H1 (cell line): ENCODE measurements around the gene BSCL2. TPM values are rescaled to one million over a fixed set of nuclear protein-coding genes. Genes with fewer than 3 reads are reported as not detected.

Experiments used
- KDM5A ChIP-seq: fragments of 200-600 bp; IDR thresholded peaks from 2 replicates; pipeline ENCODE4 v1.7.1; 2012; ENCODE audit warnings: mild to moderate bottlenecking, low read length, inconsistent platforms, mixed read lengths
- POLR2A ChIP-seq, 2 experiments: IDR thresholded peaks; 1 replicate in 1 of 2; 2 replicates in 1 of 2; pipeline ENCODE4 v1.6.1; 2011; ENCODE audit warnings: low read depth in 2 of 2, low read length in 2 of 2, mild to moderate bottlenecking in 2 of 2; ENCODE audit errors: control extremely low read depth in 1 of 2
- POLR2AphosphoS5 ChIP-seq: IDR thresholded peaks from 2 replicates; pipeline ENCODE4 v1.6.1; 2011; ENCODE audit warnings: low read depth, low read length
- SIX5 ChIP-seq: IDR thresholded peaks from 2 replicates; pipeline ENCODE4 v1.6.1; 2011; ENCODE audit warnings: mild to moderate bottlenecking, low read depth, low read length
- TCF12 ChIP-seq: IDR thresholded peaks from 2 replicates; pipeline ENCODE4 v1.6.1; 2011; ENCODE audit warnings: low read depth, mild to moderate bottlenecking, low read length
- polyA plus RNA-seq, 7 experiments: library from polyadenylated mRNA; depleted of rRNA in 3 of 7; stranded (reverse) in 5 of 7; unstranded in 2 of 7; fragments of >200 nt in 5 of 7; fragments of 200-250 nt in 2 of 7; gene quantifications; 1 replicate in 5 of 7; 2 replicates in 1 of 7; 4 replicates in 1 of 7; pipeline versions ENCODE4 v1.2.1 to v1.2.3, GENCODE V29; 2011 to 2013; ENCODE audit warnings: missing spikeins in 2 of 7, mixed read lengths in 2 of 7
- small RNA-seq: library from polyadenylated mRNA; stranded (forward); fragments of <200 nt; extraction: miRNeasy Mini kit (QIAGEN cat#:217004); gene quantifications from one replicate; pipeline ENCODE3, GENCODE V24; 2013; ENCODE audit not compliant: insufficient read depth
- total RNA-seq: library from RNA; stranded (reverse); fragmentation: NEBNext Ultra II Directional; extraction: Animal tissue kit (Norgen Biotek cat#: 25700); gene quantifications from 2 replicates; pipeline ENCODE4 v1.2.1, GENCODE V29; 2021

The BSCL2 gene
- total and polyA plus RNA-seq, 2 of the 8 experiments (the other 6 are each of a cell fraction or from before 2014, with no cell fraction given) = 59.5 to 264 TPM

GRCh38 chr11:62644220-62644619 lies 63.0 kb downstream of the BSCL2 start (continued):
- no peak for TF ChIP-seq SIX5
- TF ChIP-seq TCF12 = no peak
- TF ChIP-seq POLR2A (IDR thresholded peaks at IDR 0.05; ENCODE audit: control extremely low read depth in 1 of 2, low read depth in 2 of 2, low read length in 2 of 2) = no peak
- no peak for TF ChIP-seq POLR2AphosphoS5
- no peak for TF ChIP-seq KDM5A

Small RNA genes within 50 kb of the gene (small RNA-seq; reads per million reads assigned to genes)
- not detected for gene SNORA57

Other genes with a start within 250 kb of the BSCL2 start
- gene AHNAK, start 160.6 kb downstream of the BSCL2 start, total RNA-seq = 5.8 and 6.7 TPM in 2 replicates
- 2.0 and 2.5 TPM in 2 replicates for gene AHNAK, start 160.6 kb downstream of the BSCL2 start, polyA plus RNA-seq (2011; rRNA removed)
- gene EEF1G, start 133.5 kb downstream of the BSCL2 start, total RNA-seq = 1,622 and 1,627 TPM in 2 replicates
- gene EEF1G, start 133.5 kb downstream of the BSCL2 start, polyA plus RNA-seq (2011; rRNA removed) = 1,996 and 2,000 TPM in 2 replicates
- gene TUT1, start 115.9 kb downstream of the BSCL2 start, total RNA-seq = 24.6 and 31.5 TPM in 2 replicates
- gene TUT1, start 115.9 kb downstream of the BSCL2 start, polyA plus RNA-seq (2011; rRNA removed) = 17.8 and 26.2 TPM in 2 replicates
- gene MTA2, start 105.6 kb downstream of the BSCL2 start, total RNA-seq = 114 and 117 TPM in 2 replicates
- gene MTA2, start 105.6 kb downstream of the BSCL2 start, polyA plus RNA-seq (2011; rRNA removed) = 25.7 and 32.2 TPM in 2 replicates
- 29.9 and 31.2 TPM in 2 replicates for gene EML3, start 94.6 kb downstream of the BSCL2 start, total RNA-seq
- 19.2 and 30.1 TPM in 2 replicates for gene EML3, start 94.6 kb downstream of the BSCL2 start, polyA plus RNA-seq (2011; rRNA removed)
- gene ROM1, start 94.2 kb downstream of the BSCL2 start, total RNA-seq = 0.55 and 2.2 TPM in 2 replicates
- gene ROM1, start 94.2 kb downstream of the BSCL2 start, polyA plus RNA-seq (2011; rRNA removed) = 0.86 and 0.91 TPM in 2 replicates
- 28.0 and 34.5 TPM in 2 replicates for gene B3GAT3, start 85.4 kb downstream of the BSCL2 start, total RNA-seq
- 39.0 and 57.7 TPM in 2 replicates for gene B3GAT3, start 85.4 kb downstream of the BSCL2 start, polyA plus RNA-seq (2011; rRNA removed)
- 326 and 330 TPM in 2 replicates for gene GANAB, start 60.8 kb downstream of the BSCL2 start, total RNA-seq
- 289 and 297 TPM in 2 replicates for gene GANAB, start 60.8 kb downstream of the BSCL2 start, polyA plus RNA-seq (2011; rRNA removed)
- 29.3 and 30.1 TPM in 2 replicates for gene INTS5, start 54.1 kb downstream of the BSCL2 start, total RNA-seq
- 23.6 and 30.3 TPM in 2 replicates for gene INTS5, start 54.1 kb downstream of the BSCL2 start, polyA plus RNA-seq (2011; rRNA removed)
- 171 and 173 TPM in 2 replicates for gene C11orf98, start 42.2 kb downstream of the BSCL2 start, total RNA-seq
- gene C11orf98, start 42.2 kb downstream of the BSCL2 start, polyA plus RNA-seq (2011; rRNA removed) = 68.0 and 72.1 TPM in 2 replicates
- gene CSKMT, start 42.1 kb downstream of the BSCL2 start, total RNA-seq = 66.1 and 67.8 TPM in 2 replicates
- gene CSKMT, start 42.1 kb downstream of the BSCL2 start, polyA plus RNA-seq (2011; rRNA removed) = 12.0 and 26.4 TPM in 2 replicates
- gene UQCC3, start 35.8 kb downstream of the BSCL2 start, total RNA-seq = 14.2 and 15.2 TPM in 2 replicates
- 15.7 and 27.9 TPM in 2 replicates for gene UQCC3, start 35.8 kb downstream of the BSCL2 start, polyA plus RNA-seq (2011; rRNA removed)
- gene LBHD1, start 35.2 kb downstream of the BSCL2 start, total RNA-seq = 3.6 and 5.2 TPM in 2 replicates
- gene LBHD1, start 35.2 kb downstream of the BSCL2 start, polyA plus RNA-seq (2011; rRNA removed) = 2.3 and 2.8 TPM in 2 replicates
- 104 and 114 TPM in 2 replicates for gene UBXN1, start 28.4 kb downstream of the BSCL2 start, total RNA-seq
- gene UBXN1, start 28.4 kb downstream of the BSCL2 start, polyA plus RNA-seq (2011; rRNA removed) = 78.6 and 126 TPM in 2 replicates
- 0.26 TPM in 1 of 2 replicates, not detected in the other for gene LRRN4CL, start 17.9 kb downstream of the BSCL2 start, total RNA-seq
- gene LRRN4CL, start 17.9 kb downstream of the BSCL2 start, polyA plus RNA-seq (2011; rRNA removed) = 0.03 and 0.05 TPM in 2 replicates
- gene GNG3, start 252 bp upstream of the BSCL2 start, total RNA-seq = 4.9 and 6.4 TPM in 2 replicates
- 10.9 and 12.1 TPM in 2 replicates for gene GNG3, start 252 bp upstream of the BSCL2 start, polyA plus RNA-seq (2011; rRNA removed)
- gene HNRNPUL2, start 20.0 kb upstream of the BSCL2 start, total RNA-seq = 44.3 and 46.4 TPM in 2 replicates
- 12.7 and 14.9 TPM in 2 replicates for gene HNRNPUL2, start 20.0 kb upstream of the BSCL2 start, polyA plus RNA-seq (2011; rRNA removed)
- 34.1 and 34.5 TPM in 2 replicates for gene TTC9C, start 21.1 kb upstream of the BSCL2 start, total RNA-seq
- 25.4 and 28.1 TPM in 2 replicates for gene TTC9C, start 21.1 kb upstream of the BSCL2 start, polyA plus RNA-seq (2011; rRNA removed)
- 76.5 and 76.9 TPM in 2 replicates for gene ZBTB3, start 46.7 kb upstream of the BSCL2 start, total RNA-seq
- gene ZBTB3, start 46.7 kb upstream of the BSCL2 start, polyA plus RNA-seq (2011; rRNA removed) = 30.2 and 39.5 TPM in 2 replicates
- 126 and 131 TPM in 2 replicates for gene POLR2G, start 54.2 kb upstream of the BSCL2 start, total RNA-seq
- gene POLR2G, start 54.2 kb upstream of the BSCL2 start, polyA plus RNA-seq (2011; rRNA removed) = 206 and 329 TPM in 2 replicates
- 29.6 and 31.9 TPM in 2 replicates for gene TAF6L, start 64.0 kb upstream of the BSCL2 start, total RNA-seq
- 24.8 and 37.3 TPM in 2 replicates for gene TAF6L, start 64.0 kb upstream of the BSCL2 start, polyA plus RNA-seq (2011; rRNA removed)
- gene TMEM179B, start 80.0 kb upstream of the BSCL2 start, total RNA-seq = 16.3 and 18.6 TPM in 2 replicates
- 62.2 and 65.1 TPM in 2 replicates for gene TMEM179B, start 80.0 kb upstream of the BSCL2 start, polyA plus RNA-seq (2011; rRNA removed)
- 22.9 and 23.5 TPM in 2 replicates for gene TMEM223, start 84.6 kb upstream of the BSCL2 start, total RNA-seq
- gene TMEM223, start 84.6 kb upstream of the BSCL2 start, polyA plus RNA-seq (2011; rRNA removed) = 59.7 and 64.1 TPM in 2 replicates
- 44.8 and 49.8 TPM in 2 replicates for gene NXF1, start 98.0 kb upstream of the BSCL2 start, total RNA-seq
- 48.1 and 63.6 TPM in 2 replicates for gene NXF1, start 98.0 kb upstream of the BSCL2 start, polyA plus RNA-seq (2011; rRNA removed)
- 24.2 and 25.3 TPM in 2 replicates for gene STX5, start 124.6 kb upstream of the BSCL2 start, total RNA-seq
- gene STX5, start 124.6 kb upstream of the BSCL2 start, polyA plus RNA-seq (2011; rRNA removed) = 23.4 and 28.5 TPM in 2 replicates
- 1.2 TPM in 1 of 2 replicates, not detected in the other for gene TEX54, start 125.4 kb upstream of the BSCL2 start, total RNA-seq
- gene TEX54, start 125.4 kb upstream of the BSCL2 start, polyA plus RNA-seq (2011; rRNA removed) = not detected in 2 replicates
- gene WDR74, start 132.2 kb upstream of the BSCL2 start, total RNA-seq = 97.0 and 101 TPM in 2 replicates
- gene WDR74, start 132.2 kb upstream of the BSCL2 start, polyA plus RNA-seq (2011; rRNA removed) = 93.6 and 116 TPM in 2 replicates
- gene SLC3A2, start 173.5 kb upstream of the BSCL2 start, total RNA-seq = 393 and 410 TPM in 2 replicates
- gene SLC3A2, start 173.5 kb upstream of the BSCL2 start, polyA plus RNA-seq (2011; rRNA removed) = 435 and 574 TPM in 2 replicates
- gene CHRM1, start 213.9 kb upstream of the BSCL2 start, total RNA-seq = not detected in 2 replicates
- gene CHRM1, start 213.9 kb upstream of the BSCL2 start, polyA plus RNA-seq (2011; rRNA removed) = 0.05 and 0.08 TPM in 2 replicates